GM23338 (cell line): ENCODE results near the gene ABCA5. TPM values are rescaled to one million over a fixed set of nuclear protein-coding genes. Genes with fewer than 3 reads are reported as not detected.

Experiments
- ATAC-seq: fragments of 200-7000 bp; cut with Tn5 transposase; 3 replicates; pipeline ENCODE4 v1.9.1; 2020
- DNase-seq: peaks from one replicate; pipeline ENCODE4 v3.0.0-alpha.2; 2015; ENCODE audit warnings: low spot score
- H2AFZ ChIP-seq: fragments of 200-600 bp; sonication (generic); 2 replicates; pipeline ENCODE4 v1.8.0; 2016; ENCODE audit warnings: antibody characterized with exemption, mild to moderate bottlenecking, moderate library complexity
- H3F3A ChIP-seq: fragments of 200-600 bp; sonication (generic); replicated peaks from 2 replicates; pipeline ENCODE4 v1.8.0; 2017; ENCODE audit warnings: antibody characterized with exemption, mixed run types, low read depth
- H3K27ac ChIP-seq: fragments of 200-600 bp; sonication (generic); 2 replicates; pipeline ENCODE4 v1.6.1; 2016; ENCODE audit warnings: low read depth
- H3K27me3 ChIP-seq: fragments of 200-600 bp; sonication (generic); 2 replicates; pipeline ENCODE4 v1.8.0; 2016; ENCODE audit warnings: mild to moderate bottlenecking, mixed run types, moderate library complexity; ENCODE audit not compliant: insufficient read depth
- H3K36me3 ChIP-seq: fragments of 200-600 bp; sonication (generic); 2 replicates; pipeline ENCODE4 v1.8.0; 2016; ENCODE audit warnings: mild to moderate bottlenecking; ENCODE audit not compliant: insufficient read depth
- H3K4me1 ChIP-seq: fragments of 200-600 bp; sonication (generic); 2 replicates; pipeline ENCODE4 v1.8.0; 2016; ENCODE audit warnings: mild to moderate bottlenecking, moderate library complexity; ENCODE audit not compliant: insufficient read depth
- H3K4me2 ChIP-seq: fragments of 200-600 bp; sonication (generic); 2 replicates; pipeline ENCODE4 v1.7.1; 2017; ENCODE audit warnings: mixed run types
- H3K4me3 ChIP-seq: fragments of 200-600 bp; sonication (generic); 2 replicates; pipeline ENCODE4 v1.6.1; 2016; ENCODE audit warnings: mixed run types
- H3K79me2 ChIP-seq: fragments of 200-600 bp; sonication (generic); replicated peaks from 2 replicates; pipeline ENCODE4 v1.8.0; 2017; ENCODE audit warnings: mild to moderate bottlenecking; ENCODE audit not compliant: insufficient read depth
- H3K9me2 ChIP-seq: fragments of 200-600 bp; sonication (generic); 2 replicates; pipeline ENCODE4 v1.8.0; 2017; ENCODE audit not compliant: insufficient read depth
- H4K20me1 ChIP-seq: fragments of 200-600 bp; sonication (generic); replicated peaks from 2 replicates; pipeline ENCODE4 v1.8.0; 2017; ENCODE audit warnings: mild to moderate bottlenecking; ENCODE audit not compliant: insufficient read depth
- H3K27ac Mint-ChIP-seq: 2 replicates; pipeline ENCODE4 v1.8.0; 2020; ENCODE audit warnings: inconsistent platforms, mild to moderate bottlenecking, moderate library complexity, mixed read lengths
- H3K27me3 Mint-ChIP-seq: 3 replicates; pipeline ENCODE4 v1.8.0; 2022; ENCODE audit warnings: low read depth, mild to moderate bottlenecking, moderate library complexity, mixed read lengths, inconsistent platforms; ENCODE audit not compliant: insufficient read depth, poor library complexity
- H3K36me3 Mint-ChIP-seq: 3 replicates; pipeline ENCODE4 v1.8.0; 2021; ENCODE audit warnings: low read depth, mild to moderate bottlenecking, inconsistent platforms, moderate library complexity, mixed read lengths
- H3K4me1 Mint-ChIP-seq: 3 replicates; pipeline ENCODE4 v1.8.0; 2020; ENCODE audit warnings: mild to moderate bottlenecking, inconsistent platforms, mixed read lengths
- H3K4me3 Mint-ChIP-seq: 3 replicates; pipeline ENCODE4 v1.8.0; 2021; ENCODE audit warnings: moderate library complexity, mild to moderate bottlenecking, inconsistent platforms, mixed read lengths
- H3K9me3 Mint-ChIP-seq: 3 replicates; pipeline ENCODE4 v1.8.0; 2020; ENCODE audit warnings: moderate library complexity, mild to moderate bottlenecking, inconsistent platforms, mixed read lengths
- ETS1 ChIP-seq: IDR thresholded peaks from 2 replicates; pipeline ENCODE4 v1.6.1; 2016; ENCODE audit warnings: antibody characterized with exemption
- EZH2 ChIP-seq: fragments of 200-600 bp; sonication (generic); IDR thresholded peaks from one replicate; pipeline ENCODE4 v1.8.0; 2017; ENCODE audit warnings: antibody characterized with exemption, mild to moderate bottlenecking, low read depth; ENCODE audit not compliant: unreplicated experiment
- NANOG ChIP-seq: IDR thresholded peaks from 2 replicates; pipeline ENCODE4 v1.6.1; 2016; ENCODE audit warnings: antibody characterized with exemption, borderline replicate concordance
- STAT1 ChIP-seq: IDR thresholded peaks from one replicate; pipeline ENCODE4 v1.6.1; 2016; ENCODE audit warnings: antibody characterized with exemption; ENCODE audit not compliant: unreplicated experiment
- ZNF331 ChIP-seq: fragments of 250-450 bp; sonication (Bioruptor Pico); IDR thresholded peaks from 2 replicates; pipeline ENCODE4 v1.5.0; 2020; ENCODE audit warnings: low read depth, mild to moderate bottlenecking, moderate library complexity
- ZNF462 ChIP-seq: fragments of 250-450 bp; sonication (Bioruptor Pico); IDR thresholded peaks from 2 replicates; pipeline ENCODE4 v1.5.0; 2020; ENCODE audit warnings: mild to moderate bottlenecking, moderate library complexity
- polyA plus RNA-seq: library from polyadenylated mRNA; unstranded; fragments of >200 nt; fragmentation: Nextera tagmentation; extraction: Ambion mirVana; gene quantifications from 2 replicates; pipeline ENCODE4 v1.2.1, GENCODE V29; 2016
- total RNA-seq: library from RNA; depleted of rRNA; stranded (reverse); fragments of >200 nt; shearing (Covaris generic); gene quantifications from 2 replicates; pipeline ENCODE4 v1.2.3, GENCODE V29; 2014
- TF ChIP-seq, protein P1 (sequence below): IDR thresholded peaks from one replicate; pipeline ENCODE4 v1.6.1; 2018; ENCODE audit warnings: antibody characterized with exemption; ENCODE audit not compliant: unreplicated experiment

Gene ABCA5
- total and polyA plus RNA-seq, 2 experiments from 2014 or later = 3.1 to 3.4 TPM

DNA sequence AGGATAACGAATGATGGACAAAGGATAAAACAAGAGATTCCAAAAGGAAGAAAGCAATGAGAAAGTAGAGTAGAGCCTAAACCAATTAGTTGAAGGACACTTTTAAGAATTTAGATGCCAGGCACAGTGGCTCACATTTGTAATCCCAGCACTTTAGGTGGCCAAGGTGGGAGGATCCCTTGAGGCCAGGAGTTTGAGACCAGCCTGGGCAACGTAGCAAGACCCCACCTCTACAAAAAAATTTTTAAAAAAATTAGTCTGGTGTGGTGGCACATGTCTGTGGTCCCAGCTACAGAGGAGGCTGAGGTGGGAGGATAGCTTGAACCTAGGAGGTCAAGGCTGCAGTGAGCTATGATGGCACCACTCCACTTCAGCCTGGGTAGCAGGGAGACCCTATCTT is 118.3 kb downstream of the ABCA5 start (continued):
- TF ChIP-seq, protein P1, sequence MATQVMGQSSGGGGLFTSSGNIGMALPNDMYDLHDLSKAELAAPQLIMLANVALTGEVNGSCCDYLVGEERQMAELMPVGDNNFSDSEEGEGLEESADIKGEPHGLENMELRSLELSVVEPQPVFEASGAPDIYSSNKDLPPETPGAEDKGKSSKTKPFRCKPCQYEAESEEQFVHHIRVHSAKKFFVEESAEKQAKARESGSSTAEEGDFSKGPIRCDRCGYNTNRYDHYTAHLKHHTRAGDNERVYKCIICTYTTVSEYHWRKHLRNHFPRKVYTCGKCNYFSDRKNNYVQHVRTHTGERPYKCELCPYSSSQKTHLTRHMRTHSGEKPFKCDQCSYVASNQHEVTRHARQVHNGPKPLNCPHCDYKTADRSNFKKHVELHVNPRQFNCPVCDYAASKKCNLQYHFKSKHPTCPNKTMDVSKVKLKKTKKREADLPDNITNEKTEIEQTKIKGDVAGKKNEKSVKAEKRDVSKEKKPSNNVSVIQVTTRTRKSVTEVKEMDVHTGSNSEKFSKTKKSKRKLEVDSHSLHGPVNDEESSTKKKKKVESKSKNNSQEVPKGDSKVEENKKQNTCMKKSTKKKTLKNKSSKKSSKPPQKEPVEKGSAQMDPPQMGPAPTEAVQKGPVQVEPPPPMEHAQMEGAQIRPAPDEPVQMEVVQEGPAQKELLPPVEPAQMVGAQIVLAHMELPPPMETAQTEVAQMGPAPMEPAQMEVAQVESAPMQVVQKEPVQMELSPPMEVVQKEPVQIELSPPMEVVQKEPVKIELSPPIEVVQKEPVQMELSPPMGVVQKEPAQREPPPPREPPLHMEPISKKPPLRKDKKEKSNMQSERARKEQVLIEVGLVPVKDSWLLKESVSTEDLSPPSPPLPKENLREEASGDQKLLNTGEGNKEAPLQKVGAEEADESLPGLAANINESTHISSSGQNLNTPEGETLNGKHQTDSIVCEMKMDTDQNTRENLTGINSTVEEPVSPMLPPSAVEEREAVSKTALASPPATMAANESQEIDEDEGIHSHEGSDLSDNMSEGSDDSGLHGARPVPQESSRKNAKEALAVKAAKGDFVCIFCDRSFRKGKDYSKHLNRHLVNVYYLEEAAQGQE = no peak
- TF ChIP-seq STAT1 (no peak), NANOG (no peak), ZNF331 (CRISPR knock-in tag) (no peak), EZH2 (no peak), ETS1 (no peak)

DNA sequence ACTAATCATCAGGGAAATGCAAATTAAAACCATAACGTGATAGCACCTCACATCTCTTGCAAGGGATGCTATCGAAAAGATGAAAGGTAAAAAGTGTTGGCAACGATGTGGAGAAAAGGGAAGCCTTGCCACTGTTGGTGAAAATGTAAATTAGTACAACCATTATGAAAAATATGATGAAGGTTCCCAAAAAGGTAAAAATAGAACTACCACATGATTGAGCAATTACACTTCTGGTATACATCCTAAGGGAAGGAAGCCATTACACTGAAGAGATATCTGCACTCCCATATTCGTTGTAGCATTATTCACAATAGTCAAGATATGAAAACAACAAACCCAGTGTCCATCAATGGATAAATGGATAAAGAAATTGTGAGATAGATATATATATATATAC is 119.8 kb downstream of the ABCA5 start:
- Mint-ChIP-seq H3K4me3 (no peak overlapping the region), H3K27me3 (no peaks in the 10 kb centered on the region), H3K36me3 (no peaks in the 10 kb centered on the region), H3K4me1 (no peaks in the 10 kb centered on the region), H3K9me3 (no peaks in the 10 kb centered on the region), H3K27ac (no peak overlapping the region)
- Histone ChIP-seq H3K4me3 (no peak overlapping the region), H3K36me3 (no peaks in the 10 kb centered on the region), H2AFZ (no peak overlapping the region), H3F3A (no peaks in the 10 kb centered on the region), H3K9me2 (no peaks in the 10 kb centered on the region), H3K27ac (no peak overlapping the region), H3K79me2 (no peaks in the 10 kb centered on the region), H4K20me1 (no peaks in the 10 kb centered on the region), H3K4me1 (no peaks in the 10 kb centered on the region), H3K4me2 (no peak overlapping the region), H3K27me3 (no peaks in the 10 kb centered on the region)
- ATAC-seq = no peak
- no peak for DNase-seq
- TF ChIP-seq NANOG = no peak
- no peak for TF ChIP-seq ZNF462
